IMR-90 (cell line): ENCODE data around the gene RCAN2. TPM values are rescaled to one million over a fixed set of nuclear protein-coding genes. Genes with fewer than 3 reads are reported as not detected.

Experiments
- ATAC-seq: fragments of 200-7000 bp; cut with Tn5 transposase; 2 replicates; pipeline ENCODE4 v1.9.1; 2020; ENCODE audit warnings: low read depth, mild to moderate bottlenecking, moderate library complexity
- BruUV-seq: library from RNA; stranded (reverse); fragments of 400-500 nt; replicated peaks from 2 replicates; lab custom pipeline; 2021; lab: Mats Ljungman, UMichigan
- CTCF ChIA-PET: fragments of 300-600 bp; formaldehyde crosslinking; extraction: SDS; loops from one replicate; lab custom pipeline; 2021; ENCODE audit warnings: antibody characterized with exemption; lab: Yijun Ruan, JAX
- POLR2A ChIA-PET: fragments of 300-600 bp; sonication (Branson Sonifier 250); formaldehyde crosslinking; loops from one replicate; lab custom pipeline; 2022; ENCODE audit warnings: antibody characterized with exemption; ENCODE audit not compliant: unreplicated experiment; lab: Charles Lee
- DNase-seq: peaks from one replicate; pipeline ENCODE4 v3.0.0; 2013
- H2AFZ ChIP-seq: replicated peaks from 2 replicates; pipeline ENCODE3; 2013; ENCODE audit warnings: low read length, mild to moderate bottlenecking; ENCODE audit not compliant: poor library complexity
- H2AK5ac ChIP-seq: 2 replicates; pipeline ENCODE4 v1.6.1; 2013; ENCODE audit warnings: low read depth, low read length, inconsistent platforms
- H2AK9ac ChIP-seq: replicated peaks from 2 replicates; pipeline ENCODE3; 2013; ENCODE audit warnings: mild to moderate bottlenecking, low read depth, low read length, moderate library complexity; ENCODE audit not compliant: poor library complexity
- H2BK120ac ChIP-seq: 2 replicates; pipeline ENCODE4 v1.6.1; 2013; ENCODE audit warnings: low read depth, low read length, inconsistent platforms
- H2BK15ac ChIP-seq: 3 replicates; pipeline ENCODE4 v1.6.1; 2013; ENCODE audit warnings: low read depth, low read length, inconsistent platforms
- H2BK20ac ChIP-seq: 2 replicates; pipeline ENCODE4 v1.6.1; 2013; ENCODE audit warnings: low read depth, mild to moderate bottlenecking, inconsistent platforms, low read length, moderate library complexity
- H2BK5ac ChIP-seq: 2 replicates; pipeline ENCODE4 v1.6.1; 2013; ENCODE audit warnings: mild to moderate bottlenecking, low read depth, low read length, inconsistent platforms; ENCODE audit not compliant: poor library complexity, severe bottlenecking
- H3K14ac ChIP-seq: replicated peaks from 2 replicates; pipeline ENCODE4 v1.6.1; 2013; ENCODE audit warnings: low read depth, low read length, inconsistent platforms
- H3K18ac ChIP-seq: 2 replicates; pipeline ENCODE4 v1.6.1; 2013; ENCODE audit warnings: low read depth, low read length, control low read depth
- H3K23ac ChIP-seq: 2 replicates; pipeline ENCODE4 v1.6.1; 2013; ENCODE audit warnings: low read depth, low read length, inconsistent platforms
- H3K27ac ChIP-seq: 2 replicates; pipeline ENCODE4 v1.5.1; 2013; ENCODE audit warnings: mild to moderate bottlenecking, control low read depth, low read length; ENCODE audit not compliant: insufficient read depth
- H3K27me3 ChIP-seq: 2 replicates; pipeline ENCODE4 v1.6.1; 2013; ENCODE audit warnings: low read length; ENCODE audit not compliant: control insufficient read depth, insufficient read depth
- H3K36me3 ChIP-seq: 2 replicates; pipeline ENCODE4 v1.6.1; 2013; ENCODE audit warnings: low read length, mixed read lengths; ENCODE audit not compliant: control insufficient read depth, insufficient read depth
- H3K4ac ChIP-seq: 2 replicates; pipeline ENCODE4 v1.6.1; 2013; ENCODE audit warnings: low read depth, low read length, inconsistent platforms
- H3K4me1 ChIP-seq: 2 replicates; pipeline ENCODE4 v1.6.1; 2013; ENCODE audit warnings: low read length, mixed read lengths; ENCODE audit not compliant: control insufficient read depth, insufficient read depth
- H3K4me2 ChIP-seq: 2 replicates; pipeline ENCODE4 v1.6.1; 2013; ENCODE audit warnings: low read depth, mild to moderate bottlenecking, control low read depth, low read length, moderate library complexity
- H3K4me3 ChIP-seq: 2 replicates; pipeline ENCODE4 v1.5.1; 2013; ENCODE audit warnings: low read depth, mild to moderate bottlenecking, control low read depth, low read length, moderate library complexity; ENCODE audit not compliant: insufficient read depth
- H3K56ac ChIP-seq: 2 replicates; pipeline ENCODE4 v1.6.1; 2013; ENCODE audit warnings: low read length, inconsistent platforms; ENCODE audit not compliant: insufficient read depth; ENCODE audit errors: extremely low read depth
- H3K79me1 ChIP-seq, 2 experiments: 2 replicates each; pipeline ENCODE4 v1.6.1; 2013; ENCODE audit warnings: low read length in 2 of 2, inconsistent platforms in 1 of 2, low read depth in 1 of 2
- H3K9ac ChIP-seq: 2 replicates; pipeline ENCODE4 v1.6.1; 2013; ENCODE audit warnings: low read depth, low read length, control low read depth
- H3K9me1 ChIP-seq: 2 replicates; pipeline ENCODE4 v1.6.1; 2013; ENCODE audit warnings: low read length, inconsistent platforms; ENCODE audit not compliant: insufficient read depth
- H3K9me3 ChIP-seq: 2 replicates; pipeline ENCODE4 v1.6.1; 2013; ENCODE audit warnings: low read length; ENCODE audit not compliant: control insufficient read depth, insufficient read depth
- H4K20me1 ChIP-seq: 2 replicates; pipeline ENCODE4 v1.6.1; 2013; ENCODE audit warnings: low read length, inconsistent platforms; ENCODE audit not compliant: insufficient read depth
- H4K5ac ChIP-seq: 2 replicates; pipeline ENCODE4 v1.6.1; 2013; ENCODE audit warnings: mild to moderate bottlenecking, low read depth, low read length, control low read depth
- H4K8ac ChIP-seq, 2 experiments: 2 replicates each; pipeline ENCODE4 v1.6.1; 2013; ENCODE audit warnings: low read depth in 2 of 2, low read length in 2 of 2, control low read depth in 1 of 2, inconsistent platforms in 1 of 2
- H4K91ac ChIP-seq: 2 replicates; pipeline ENCODE4 v1.6.1; 2013; ENCODE audit warnings: low read depth, low read length, inconsistent platforms; ENCODE audit not compliant: insufficient read depth
- BHLHE40 ChIP-seq: fragments of 150-350 bp; IDR thresholded peaks from 2 replicates; pipeline ENCODE4 v1.6.1; 2016; ENCODE audit warnings: mild to moderate bottlenecking, low read depth, low read length
- CEBPB ChIP-seq: IDR thresholded peaks from 2 replicates; pipeline ENCODE4 v1.6.1; 2012; ENCODE audit warnings: low read depth, low read length, improper control_type of control experiment
- CHD1 ChIP-seq: IDR thresholded peaks from 2 replicates; pipeline ENCODE4 v1.6.1; 2012; ENCODE audit warnings: low read depth, low read length, improper control_type of control experiment
- FOS ChIP-seq: fragments of 150-350 bp; IDR thresholded peaks from 2 replicates; pipeline ENCODE4 v1.6.1; 2016; ENCODE audit warnings: low read depth, low read length
- MAFK ChIP-seq: IDR thresholded peaks from 2 replicates; pipeline ENCODE4 v1.6.1; 2012; ENCODE audit warnings: low read depth, low read length, improper control_type of control experiment
- MAZ ChIP-seq: IDR thresholded peaks from 2 replicates; pipeline ENCODE4 v1.6.1; 2012; ENCODE audit warnings: low read depth, mild to moderate bottlenecking, low read length, improper control_type of control experiment, moderate library complexity, borderline replicate concordance
- MXI1 ChIP-seq: IDR thresholded peaks from 2 replicates; pipeline ENCODE4 v1.6.1; 2012; ENCODE audit warnings: low read depth, mild to moderate bottlenecking, low read length, moderate library complexity, borderline replicate concordance
- NFE2L2 ChIP-seq: fragments of 150-350 bp; IDR thresholded peaks from 2 replicates; pipeline ENCODE4 v1.6.1; 2016; ENCODE audit warnings: low read depth, mild to moderate bottlenecking, low read length
- POLR2A ChIP-seq: IDR thresholded peaks from 2 replicates; pipeline ENCODE4 v1.6.1; 2012; ENCODE audit warnings: mild to moderate bottlenecking, low read depth, low read length
- RAD21 ChIP-seq: IDR thresholded peaks from 2 replicates; pipeline ENCODE4 v1.6.1; 2012; ENCODE audit warnings: low read length, improper control_type of control experiment
- RCOR1 ChIP-seq: IDR thresholded peaks from 2 replicates; pipeline ENCODE4 v1.6.1; 2012; ENCODE audit warnings: mild to moderate bottlenecking, low read length, improper control_type of control experiment; ENCODE audit not compliant: insufficient replicate concordance
- SMC3 ChIP-seq: fragments of 150-350 bp; IDR thresholded peaks from 2 replicates; pipeline ENCODE4 v1.6.1; 2016; ENCODE audit warnings: low read depth, mild to moderate bottlenecking, antibody characterized with exemption, low read length, moderate library complexity
- WGBS, 2 experiments: methylation state at CpG; one replicate each; pipeline versions ENCODE4 v1.1.5 to v1.1.7; 2013; ENCODE audit warnings: missing lambda C conversion rate in 2 of 2; ENCODE audit not compliant: insufficient read length in 1 of 2; ENCODE audit errors: extremely low coverage in 2 of 2; 5-methylcytosine and 5-hydroxymethylcytosine counted together
- dilution Hi-C: fragments of 300-500 bp; cut with HindIII; formaldehyde crosslinking; loops from one replicate; pipeline ENCODE4 v1.14.3; 2018; ENCODE audit warnings: low sequenced_read_pairs; ENCODE audit not compliant: unreplicated experiment
- in situ Hi-C: fragments of 300-500 bp; cut with MboI; formaldehyde crosslinking; loops from 3 replicates; pipeline ENCODE4 v1.14.3; 2019; ENCODE audit warnings: low sequenced_read_pairs, inconsistent platforms, mixed read lengths
- intact Hi-C: fragments of 100-400 bp; cut with micrococcal nuclease; formaldehyde crosslinking; loops from 2 replicates; pipeline ENCODE4 v1.10.0; 2022
- polyA plus RNA-seq, 3 experiments: library from polyadenylated mRNA; depleted of rRNA; stranded (reverse); fragments of >200 nt; gene quantifications; 2 replicates each; pipeline ENCODE4 v1.2.3, GENCODE V29; 2012; ENCODE audit warnings: low replicate concordance in 1 of 3
- total RNA-seq: library from RNA; depleted of rRNA; stranded (reverse); fragments of >200 nt; gene quantifications from 2 replicates; pipeline ENCODE4 v1.2.3, GENCODE V29; 2012
- TF ChIP-seq, protein P1 (sequence below): fragments of 150-350 bp; IDR thresholded peaks from 2 replicates; pipeline ENCODE4 v1.6.1; 2017; ENCODE audit warnings: mild to moderate bottlenecking, antibody characterized with exemption, low read length, low read depth
- TF ChIP-seq, protein P2 (sequence below): fragments of 150-350 bp; IDR thresholded peaks from 2 replicates; pipeline ENCODE4 v1.6.1; 2016; ENCODE audit warnings: low read depth, mild to moderate bottlenecking, low read length, moderate library complexity, borderline replicate concordance
- TF ChIP-seq, protein P3 (sequence below): conservative IDR thresholded peaks from 2 replicates; pipeline ENCODE4 v1.5.1; 2012; ENCODE audit warnings: mild to moderate bottlenecking, low read depth, low read length, improper control_type of control experiment

The RCAN2 gene
- total and polyA plus RNA-seq, 2 of the 4 experiments (the other 2 are of a cell fraction) = 1.3 to 1.8 TPM

DNA sequence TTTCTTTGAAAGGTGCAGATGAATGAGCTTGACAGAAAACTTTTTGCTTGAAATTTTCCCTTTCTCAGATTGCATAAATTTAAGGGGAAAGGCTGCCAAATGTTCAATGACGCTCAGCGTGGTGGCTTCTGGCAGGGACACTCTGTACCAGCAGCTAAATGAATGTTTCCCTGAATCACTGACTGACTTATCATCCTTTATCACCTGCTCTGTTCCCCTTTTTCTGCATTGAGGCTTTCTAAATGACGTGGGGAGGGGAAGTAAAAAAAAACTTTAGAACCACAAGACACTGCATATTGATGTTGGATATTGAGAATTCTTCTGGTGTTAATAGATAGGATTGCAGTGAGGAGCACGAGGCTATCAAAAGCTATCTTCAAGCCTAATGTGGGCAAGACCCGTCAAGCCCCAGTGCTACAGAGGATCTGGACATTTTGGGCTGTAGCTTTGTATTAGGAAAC is 273.5 kb downstream of the RCAN2 start:
- no peak overlapping the region for H3K4ac ChIP-seq
- ChIA-PET POLR2A (no interaction called here), CTCF (no interaction called here)
- H3K9me3 ChIP-seq = no peaks in the 10 kb centered on the region
- no peak overlapping the region for H2AK5ac ChIP-seq
- BruUV-seq = no TSS peak
- H3K23ac ChIP-seq = no peak overlapping the region
- intact Hi-C loops (no loop called here), dilution Hi-C loops (no loop called here), in situ Hi-C loops (no loop called here)
- no peaks in the 10 kb centered on the region for H3K36me3 ChIP-seq
- no peaks in the 10 kb centered on the region for H4K20me1 ChIP-seq
- no peak overlapping the region for H4K5ac ChIP-seq
- ATAC-seq = no peak
- no peak overlapping the region for H3K4me3 ChIP-seq
- H2AFZ ChIP-seq = no peak overlapping the region
- no peak overlapping the region for H4K8ac ChIP-seq
- H3K56ac ChIP-seq = no peak overlapping the region
- TF ChIP-seq, protein P1, sequence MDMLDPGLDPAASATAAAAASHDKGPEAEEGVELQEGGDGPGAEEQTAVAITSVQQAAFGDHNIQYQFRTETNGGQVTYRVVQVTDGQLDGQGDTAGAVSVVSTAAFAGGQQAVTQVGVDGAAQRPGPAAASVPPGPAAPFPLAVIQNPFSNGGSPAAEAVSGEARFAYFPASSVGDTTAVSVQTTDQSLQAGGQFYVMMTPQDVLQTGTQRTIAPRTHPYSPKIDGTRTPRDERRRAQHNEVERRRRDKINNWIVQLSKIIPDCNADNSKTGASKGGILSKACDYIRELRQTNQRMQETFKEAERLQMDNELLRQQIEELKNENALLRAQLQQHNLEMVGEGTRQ = no peak
- no peak for TF ChIP-seq RCOR1
- TF ChIP-seq MAFK = no peak
- TF ChIP-seq MAZ = no peak
- no peak for TF ChIP-seq SMC3
- no peak for TF ChIP-seq BHLHE40
- no peak for TF ChIP-seq MXI1
- no peak for TF ChIP-seq RAD21
- no peak for TF ChIP-seq CHD1
- no peak for TF ChIP-seq CEBPB
- TF ChIP-seq FOS = no peak
- no peak for TF ChIP-seq POLR2A
- TF ChIP-seq, protein P2, sequence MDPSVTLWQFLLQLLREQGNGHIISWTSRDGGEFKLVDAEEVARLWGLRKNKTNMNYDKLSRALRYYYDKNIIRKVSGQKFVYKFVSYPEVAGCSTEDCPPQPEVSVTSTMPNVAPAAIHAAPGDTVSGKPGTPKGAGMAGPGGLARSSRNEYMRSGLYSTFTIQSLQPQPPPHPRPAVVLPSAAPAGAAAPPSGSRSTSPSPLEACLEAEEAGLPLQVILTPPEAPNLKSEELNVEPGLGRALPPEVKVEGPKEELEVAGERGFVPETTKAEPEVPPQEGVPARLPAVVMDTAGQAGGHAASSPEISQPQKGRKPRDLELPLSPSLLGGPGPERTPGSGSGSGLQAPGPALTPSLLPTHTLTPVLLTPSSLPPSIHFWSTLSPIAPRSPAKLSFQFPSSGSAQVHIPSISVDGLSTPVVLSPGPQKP = no peak
- no peak for TF ChIP-seq NFE2L2
- TF ChIP-seq, protein P3, sequence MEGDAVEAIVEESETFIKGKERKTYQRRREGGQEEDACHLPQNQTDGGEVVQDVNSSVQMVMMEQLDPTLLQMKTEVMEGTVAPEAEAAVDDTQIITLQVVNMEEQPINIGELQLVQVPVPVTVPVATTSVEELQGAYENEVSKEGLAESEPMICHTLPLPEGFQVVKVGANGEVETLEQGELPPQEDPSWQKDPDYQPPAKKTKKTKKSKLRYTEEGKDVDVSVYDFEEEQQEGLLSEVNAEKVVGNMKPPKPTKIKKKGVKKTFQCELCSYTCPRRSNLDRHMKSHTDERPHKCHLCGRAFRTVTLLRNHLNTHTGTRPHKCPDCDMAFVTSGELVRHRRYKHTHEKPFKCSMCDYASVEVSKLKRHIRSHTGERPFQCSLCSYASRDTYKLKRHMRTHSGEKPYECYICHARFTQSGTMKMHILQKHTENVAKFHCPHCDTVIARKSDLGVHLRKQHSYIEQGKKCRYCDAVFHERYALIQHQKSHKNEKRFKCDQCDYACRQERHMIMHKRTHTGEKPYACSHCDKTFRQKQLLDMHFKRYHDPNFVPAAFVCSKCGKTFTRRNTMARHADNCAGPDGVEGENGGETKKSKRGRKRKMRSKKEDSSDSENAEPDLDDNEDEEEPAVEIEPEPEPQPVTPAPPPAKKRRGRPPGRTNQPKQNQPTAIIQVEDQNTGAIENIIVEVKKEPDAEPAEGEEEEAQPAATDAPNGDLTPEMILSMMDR = no peak
- H3K27ac ChIP-seq = no peak overlapping the region
- H2BK15ac ChIP-seq = no peak overlapping the region
- no peaks in the 10 kb centered on the region for H3K4me1 ChIP-seq
- DNase-seq = no peak
- no peak overlapping the region for H2AK9ac ChIP-seq
- no peak overlapping the region for H3K9ac ChIP-seq
- no peak overlapping the region for H3K14ac ChIP-seq
- H3K4me2 ChIP-seq = no peak overlapping the region
- no peak overlapping the region for H2BK120ac ChIP-seq
- H3K9me1 ChIP-seq = no peaks in the 10 kb centered on the region
- H2BK20ac ChIP-seq = no peak overlapping the region
- H3K79me1 ChIP-seq = no peaks in the 10 kb centered on the region
- no peak overlapping the region for H2BK5ac ChIP-seq
- H3K27me3 ChIP-seq = no peaks in the 10 kb centered on the region
- WGBS, 2 experiments = no CpG with 5 or more reads among the region's 5 CpGs
- H3K18ac ChIP-seq = no peak overlapping the region
- no peak overlapping the region for H4K91ac ChIP-seq
